Ramos (cell line): ENCODE measurements around the gene AZGP1.
"Not testable (repeated sequence)": the region's sequence is repeated elsewhere in the genome, so short reads cannot be mapped to it uniquely, and the experiment has no call there.

Experiments used
- in situ Hi-C: fragments of 300-500 bp; cut with MboI; formaldehyde crosslinking; loops from one replicate; pipeline ENCODE4 v1.14.3; 2022; ENCODE audit warnings: low sequenced_read_pairs; ENCODE audit not compliant: unreplicated experiment

The AZGP1 gene

GRCh38 chr7:100000239-100000638, 24.4 kb upstream of the AZGP1 start:
- in situ Hi-C loops: no loop called here

GRCh38 chr7:99997545-99998137, 21.8 kb upstream of the AZGP1 start:
- in situ Hi-C loops: no loop called here

DNA sequence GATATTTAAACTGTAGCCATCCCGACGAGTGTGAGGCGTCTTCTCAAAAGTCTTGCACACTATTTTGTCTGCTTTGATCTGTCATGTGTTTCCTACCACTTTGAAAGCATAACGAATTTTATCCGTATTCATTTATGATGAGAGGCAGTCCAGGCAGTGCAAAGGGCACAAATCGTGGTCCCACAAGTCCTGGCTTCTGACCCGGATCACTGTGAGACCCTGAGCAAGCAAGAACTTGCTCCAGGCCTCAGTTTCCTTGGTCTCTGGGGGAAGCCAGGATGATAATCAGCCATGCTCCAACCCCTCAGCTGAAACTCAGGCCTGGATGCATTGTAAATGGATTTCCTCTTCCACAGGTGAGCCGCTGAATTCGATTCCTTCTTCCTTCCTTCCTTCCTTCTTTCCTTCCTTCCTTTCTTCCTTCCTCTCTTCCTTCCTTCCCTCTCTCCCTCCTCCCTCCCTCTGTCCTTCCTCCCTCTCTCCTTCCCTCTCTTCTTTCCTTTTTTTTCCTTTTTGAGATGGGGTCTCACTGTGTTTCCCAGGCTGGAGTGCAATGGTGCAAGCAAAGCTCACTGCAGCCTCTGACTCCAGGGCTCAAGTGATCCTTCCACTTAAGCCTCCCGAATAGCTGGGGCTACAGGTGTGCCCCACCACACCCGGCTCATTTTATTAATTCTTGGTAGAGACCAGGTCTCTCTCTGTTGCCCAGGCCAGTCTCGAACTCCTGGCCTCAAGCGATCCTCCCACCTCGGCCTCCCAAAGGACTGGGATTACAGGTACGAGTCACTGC, 21.1 kb upstream of the AZGP1 start:
- in situ Hi-C loops: no loop called here

DNA sequence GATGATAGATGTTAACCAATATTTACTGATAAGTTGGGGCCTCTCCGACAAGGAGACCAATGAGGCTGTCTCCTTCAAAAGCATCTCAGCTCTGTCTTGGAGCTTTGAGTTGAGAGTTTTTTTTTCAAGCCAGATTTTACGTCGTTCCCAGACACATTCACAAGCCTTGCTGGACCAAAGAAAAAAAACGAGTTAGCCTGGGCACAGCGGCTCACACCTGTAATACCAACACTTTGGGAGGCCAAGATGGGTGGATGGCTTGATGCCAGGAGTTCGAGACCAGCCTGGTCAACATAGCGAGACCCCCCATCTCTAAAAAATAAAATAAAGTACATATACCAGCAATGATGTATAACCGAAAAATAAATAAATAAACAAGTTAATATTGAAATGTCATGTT, 19.0 kb upstream of the AZGP1 start:
- in situ Hi-C loops: loop anchor here (5.0 kb wide), 2 partner anchors 78 to 132 kb away; partner anchors contain the start of genes MBLAC1 and TRIM4

DNA sequence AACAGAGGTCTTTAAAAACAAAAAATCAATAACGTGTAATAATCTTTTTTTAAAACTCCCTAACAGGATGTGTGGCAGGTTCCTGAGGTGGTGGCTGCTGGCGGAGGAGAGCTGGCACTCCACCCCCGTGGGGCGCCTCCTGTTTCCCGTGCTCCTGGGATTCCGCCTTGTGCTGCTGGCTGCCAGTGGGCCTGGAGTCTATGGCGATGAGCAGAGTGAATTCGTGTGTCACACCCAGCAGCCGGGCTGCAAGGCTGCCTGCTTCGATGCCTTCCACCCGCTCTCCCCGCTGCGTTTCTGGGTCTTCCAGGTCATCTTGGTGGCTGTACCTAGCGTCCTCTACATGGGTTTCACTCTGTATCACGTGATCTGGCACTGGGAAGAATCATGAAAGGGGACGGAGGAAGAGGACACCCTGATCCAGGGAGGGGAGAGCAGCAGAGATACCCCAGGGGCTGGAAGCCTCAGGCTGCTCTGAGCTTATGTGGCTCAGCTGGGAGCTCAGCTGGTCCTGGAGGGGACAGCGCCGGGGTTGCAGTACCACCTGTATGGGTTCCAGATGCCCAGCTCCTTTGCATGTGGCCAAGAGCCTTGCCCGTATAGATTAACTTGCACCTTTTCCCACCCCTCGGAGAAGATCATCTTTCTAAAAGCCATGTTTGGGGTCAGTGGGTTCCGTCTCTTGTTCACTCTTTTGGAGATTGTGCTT, 16.7 kb upstream of the AZGP1 start:
- in situ Hi-C loops: loop anchor here (5.0 kb wide), 2 partner anchors 75 to 135 kb away; partner anchors contain the start of genes MBLAC1 and TRIM4

DNA sequence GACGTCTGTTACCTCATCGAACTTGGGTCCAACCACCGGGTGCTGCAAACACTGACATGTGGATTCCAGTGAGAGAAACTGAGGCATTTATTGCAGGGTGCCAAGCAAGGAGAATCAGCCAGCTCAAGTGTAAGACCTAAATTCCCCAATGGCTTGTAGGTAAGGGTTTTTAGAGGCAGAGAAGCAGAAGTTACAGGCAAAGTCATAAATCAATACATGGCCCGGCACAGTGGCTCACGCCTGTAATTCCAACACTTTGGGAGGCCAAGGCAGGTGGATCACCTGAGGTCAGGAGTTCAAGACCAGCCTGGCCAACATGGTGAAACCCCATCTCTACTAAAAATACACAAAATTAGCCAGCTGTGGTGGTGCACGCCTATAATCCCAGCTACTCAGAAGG, 15.7 kb upstream of the AZGP1 start:
- in situ Hi-C loops: loop anchor here (5.0 kb wide), 2 partner anchors 74 to 136 kb away; partner anchors contain the start of genes MBLAC1 and TRIM4

DNA sequence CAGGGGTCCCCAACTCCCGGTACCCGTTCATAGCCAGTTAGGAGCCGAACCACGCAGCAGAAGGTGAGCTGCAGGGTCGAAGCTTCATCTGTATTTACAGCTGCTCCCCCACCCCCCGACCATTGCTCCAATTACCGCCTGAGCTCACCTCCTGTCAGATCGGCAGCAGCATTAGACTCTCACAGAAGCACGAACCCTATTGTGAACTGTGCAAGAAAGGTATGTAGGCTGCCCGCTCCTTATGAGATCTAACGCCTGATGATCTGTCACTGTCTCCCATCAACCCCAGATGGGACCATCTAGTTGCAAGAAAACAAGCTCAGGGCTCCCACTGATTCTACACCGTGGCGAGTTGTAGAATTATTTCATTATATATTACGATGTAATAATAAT, 14.6 kb upstream of the AZGP1 start:
- in situ Hi-C loops: loop anchor here (5.0 kb wide), 2 partner anchors 73 to 137 kb away; partner anchors contain the start of genes MBLAC1 and TRIM4

DNA sequence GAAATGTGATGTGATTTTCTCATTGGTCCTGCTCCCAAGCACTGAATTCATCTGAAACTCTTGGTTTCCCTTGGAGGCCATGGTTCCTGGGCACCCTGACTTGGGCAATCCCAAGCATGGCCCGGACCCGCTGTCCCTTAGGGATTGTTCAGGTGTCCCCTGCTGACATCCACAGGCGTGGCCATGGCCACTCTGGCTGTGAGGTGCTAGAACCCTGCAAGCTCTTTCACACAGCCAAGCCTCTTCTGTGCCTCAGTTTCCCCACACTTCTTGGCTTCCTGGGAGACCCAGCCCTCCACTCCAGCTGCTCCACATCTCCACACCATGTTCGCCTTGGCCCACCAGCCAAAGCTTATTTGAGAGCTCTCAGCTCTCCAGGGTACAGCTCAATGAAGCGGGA, 12.0 kb upstream of the AZGP1 start:
- in situ Hi-C loops: loop anchor here (5.0 kb wide), 1 partner anchor 59 kb away; the partner anchor contains the start of gene ZSCAN21

DNA sequence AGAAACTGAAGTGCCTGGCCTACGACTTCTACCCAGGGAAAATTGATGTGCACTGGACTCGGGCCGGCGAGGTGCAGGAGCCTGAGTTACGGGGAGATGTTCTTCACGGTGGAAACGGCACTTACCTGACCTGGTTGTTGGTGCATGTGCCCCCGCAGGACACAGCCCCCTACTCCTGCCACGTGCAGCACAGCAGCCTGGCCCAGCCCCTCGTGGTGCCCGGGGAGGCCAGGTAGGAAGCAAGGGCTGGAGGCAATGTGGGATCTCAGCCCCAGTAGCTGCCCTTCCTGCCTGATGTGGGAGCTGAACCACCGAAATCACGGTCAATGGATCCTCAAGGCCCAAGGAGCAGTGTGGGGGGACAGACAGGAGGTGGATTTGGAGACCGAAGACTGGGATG, 11.5 kb upstream of the AZGP1 start:
- in situ Hi-C loops: loop anchor here (5.0 kb wide), 1 partner anchor 60 kb away; the partner anchor contains the start of gene ZSCAN21

DNA sequence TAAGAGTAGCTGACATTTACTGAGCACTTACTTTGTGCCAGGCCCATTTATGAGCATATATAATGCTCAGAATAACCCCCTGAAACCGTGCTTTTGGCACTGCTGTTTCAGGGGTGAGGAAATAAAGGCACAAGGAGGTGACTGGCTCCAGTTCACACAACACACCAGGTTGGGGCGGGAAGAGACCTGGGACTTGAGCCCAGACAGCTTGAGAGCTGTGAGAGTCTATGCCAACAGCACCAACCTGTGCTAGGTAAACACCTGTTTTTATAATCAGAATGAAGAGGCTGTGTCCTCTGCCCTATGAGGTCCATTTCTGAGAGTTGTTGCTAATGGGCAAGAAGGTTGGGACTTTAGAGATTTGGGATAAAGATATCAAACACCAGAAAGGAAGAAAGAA, 8.8 kb upstream of the AZGP1 start:
- in situ Hi-C loops: no loop called here

GRCh38 chr7:99981066-99981465, 5.2 kb upstream of the AZGP1 start:
- in situ Hi-C loops: not testable (repeated sequence)

DNA sequence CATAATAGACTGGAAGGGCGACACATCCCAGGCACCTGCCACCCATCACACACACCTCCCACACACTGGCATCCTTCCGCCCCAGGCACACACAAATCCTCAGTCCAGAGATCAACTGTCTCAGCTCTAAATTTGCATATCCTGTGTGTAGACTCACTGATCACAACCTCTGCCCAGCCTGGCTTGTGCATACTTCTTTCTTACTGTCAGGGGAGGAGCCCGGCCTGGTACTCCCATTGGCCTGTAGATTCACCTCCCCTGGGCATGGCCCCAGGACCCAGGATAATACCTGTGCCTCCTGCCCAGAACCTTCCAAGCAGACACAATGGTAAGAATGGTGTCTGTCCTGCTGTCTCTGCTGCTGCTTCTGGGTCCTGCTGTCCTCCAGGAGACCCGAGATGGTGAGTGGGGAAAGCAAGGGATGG, 4.6 kb upstream of the AZGP1 start:
- in situ Hi-C loops: not testable (repeated sequence)

GRCh38 chr7:99979814-99980225, 4.0 kb upstream of the AZGP1 start:
- in situ Hi-C loops: not testable (repeated sequence)

GRCh38 chr7:99976626-99977025, 795 bp upstream of the AZGP1 start:
- in situ Hi-C loops: no loop called here

DNA sequence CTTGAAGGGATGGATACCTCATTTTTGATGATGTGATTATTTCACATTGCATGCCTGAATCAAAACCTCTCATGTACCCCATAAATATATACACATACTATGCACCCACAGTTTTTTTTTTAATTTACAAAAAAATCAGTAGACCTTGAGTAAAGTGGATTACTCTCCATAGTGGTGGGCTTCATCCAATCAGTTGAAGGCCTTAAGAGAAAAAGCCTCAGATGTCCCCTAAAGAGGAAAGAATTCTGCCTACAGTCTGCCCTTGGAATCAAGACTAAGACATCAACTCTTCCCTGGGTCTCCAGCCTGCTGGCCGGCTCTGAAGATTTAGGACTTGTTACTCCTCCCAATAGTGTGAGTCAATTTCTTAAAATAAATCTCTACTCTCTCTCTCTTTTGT, 1.1 kb downstream of the AZGP1 start:
- in situ Hi-C loops: no loop called here

DNA sequence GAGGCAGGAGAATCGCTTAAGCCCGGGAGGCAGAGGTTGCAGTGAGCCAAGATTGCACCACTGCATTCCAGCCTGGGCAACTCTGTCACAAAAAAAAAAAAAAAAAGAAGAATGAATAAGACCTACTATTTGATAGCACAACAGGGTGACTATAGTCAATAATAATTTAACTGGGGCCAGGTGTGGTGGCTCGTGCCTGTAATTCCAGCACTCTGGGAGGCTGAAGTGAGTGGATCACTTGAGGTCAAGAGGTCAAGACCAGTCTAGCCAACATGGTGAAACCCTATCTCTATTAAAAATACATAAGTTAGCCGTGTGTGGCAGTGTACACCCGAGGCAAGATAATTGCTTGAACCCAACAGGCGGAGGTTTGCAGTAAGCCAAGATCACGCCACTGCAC, 2.0 kb downstream of the AZGP1 start:
- in situ Hi-C loops: not testable (repeated sequence)

DNA sequence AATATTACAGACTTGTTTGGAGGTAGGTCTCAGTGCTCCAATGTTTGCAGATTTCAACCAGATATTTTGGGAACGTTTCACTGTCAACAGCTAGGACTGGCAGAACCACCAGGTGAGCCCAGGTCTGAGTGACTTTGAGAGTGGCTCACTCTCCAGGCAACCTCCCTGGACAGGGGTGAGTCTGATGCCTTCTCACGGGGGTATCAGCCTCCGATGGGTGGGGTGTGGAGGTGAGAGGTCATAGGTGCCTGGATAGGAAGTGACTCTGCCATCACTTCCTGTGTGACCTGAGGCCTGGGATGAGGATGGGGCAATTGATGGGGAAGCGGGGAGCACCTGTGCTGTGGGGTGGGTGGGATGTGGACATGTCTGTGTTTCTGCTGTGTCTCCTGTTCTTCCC, 4.6 kb downstream of the AZGP1 start:
- in situ Hi-C loops: no loop called here

- in situ Hi-C loops: not testable (repeated sequence)
Observed at GRCh38 chr7:99969813-99970212, 6.0 kb downstream of the AZGP1 start.

DNA sequence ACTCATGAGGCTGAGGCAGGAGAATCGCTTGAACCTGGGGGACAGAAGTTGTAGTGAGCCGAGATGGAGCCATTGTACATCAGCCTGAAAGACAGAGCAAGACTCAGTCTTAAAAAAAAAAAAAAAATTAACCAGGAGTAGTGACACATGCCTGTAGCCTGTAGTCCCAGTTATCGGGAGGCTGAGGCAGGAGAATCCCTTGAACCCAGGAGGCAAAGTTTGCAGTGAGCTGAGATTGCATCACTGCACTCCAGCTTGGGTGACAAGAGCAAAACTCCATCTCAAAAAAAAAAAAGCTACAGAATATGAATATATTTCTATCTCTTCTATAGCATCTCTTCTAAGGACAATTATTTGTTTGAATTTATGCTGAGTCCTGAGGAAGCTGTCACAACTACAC, 6.5 kb downstream of the AZGP1 start:
- in situ Hi-C loops: no loop called here

GRCh38 chr7:99958564-99959227, 17.1 kb downstream of the AZGP1 start:
- in situ Hi-C loops: no loop called here
